ENCODE data around the gene BCL2L13. TPM values are rescaled to one million over a fixed set of nuclear protein-coding genes. Genes with fewer than 3 reads are reported as not detected.
A peak's percentile ranks its signal among the peaks of the same experiment; 100 is the strongest.
"Not testable (repeated sequence)": the region's sequence is repeated elsewhere in the genome, so short reads cannot be mapped to it uniquely, and the experiment has no call there.

BCL2L13 gene
- total RNA-seq, 2 experiments from 2014 or later: 8.1 to 10.0 TPM

DNA sequence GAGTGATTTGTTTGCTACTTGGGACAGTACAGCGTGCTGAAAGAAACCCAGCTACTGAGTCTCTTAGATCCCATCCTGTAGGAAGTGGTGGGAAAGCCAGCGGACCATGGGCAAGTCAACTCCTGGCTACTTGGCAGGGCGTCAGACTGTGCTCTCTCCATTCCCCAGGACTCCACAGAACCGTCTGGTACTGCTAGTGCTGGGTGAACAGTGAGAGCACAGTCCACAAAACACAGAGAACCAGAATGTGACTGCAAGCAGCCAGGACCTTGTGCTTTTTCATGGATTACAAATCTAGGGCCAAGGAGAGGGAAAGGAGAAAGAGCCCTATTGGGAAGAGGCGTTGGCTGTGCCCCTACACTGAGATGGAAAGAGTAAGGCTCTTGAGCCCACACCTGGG lies 125.5 kb downstream of the BCL2L13 start:
- peak overlapping the region; percentile 69 for H3K27ac Mint-ChIP-seq
- CTCF ChIA-PET: no interaction called here
- H3K4me1 Mint-ChIP-seq (ENCODE audit: low read depth): peaks cover 44% of the 10 kb centered on the region

GRCh38 chr22:17764852-17765251 lies 126.3 kb downstream of the BCL2L13 start:
- H3K36me3 Mint-ChIP-seq (ENCODE audit: low read depth); H3K36me3 ChIP-seq (ENCODE audit: insufficient read depth, low read length); DNase-seq; H3K27me3 ChIP-seq (ENCODE audit: control insufficient read depth in 1 of 2, insufficient read depth in 2 of 2, low read length in 2 of 2); H3K27me3 Mint-ChIP-seq; intact Hi-C loops (cut with DNase I, micrococcal nuclease); H3K4me3 Mint-ChIP-seq; H3K9me3 ChIP-seq (ENCODE audit: control insufficient read depth in 1 of 2, insufficient read depth in 1 of 2, low read length in 2 of 2); H3K27ac ChIP-seq (ENCODE audit: low read depth in 1 of 2, low read length in 2 of 2); H3K27ac Mint-ChIP-seq; H3K9me3 Mint-ChIP-seq; ATAC-seq (ENCODE audit: poor library complexity); H3K4me3 ChIP-seq (ENCODE audit: low read length): not testable (repeated sequence)
- POLR2A ChIA-PET: interaction anchor here (1.1 kb wide), 1 partner anchor 20 kb away, joined by 3 read pairs; no protein-coding TSS in a partner anchor
- H3K4me1 Mint-ChIP-seq (ENCODE audit: low read depth): peaks cover 48% of the 10 kb centered on the region
- CTCF ChIA-PET: interaction anchor here (1.2 to 1.8 kb wide), 2 partner anchors 13 to 20 kb away, joined by 5 to 6 read pairs; no protein-coding TSS in a partner anchor
- H3K4me1 ChIP-seq (ENCODE audit: insufficient read depth, low read length): peaks cover 40% of the 10 kb centered on the region

More for the DNA sequence above, 125.5 kb downstream of the BCL2L13 start:
- H3K9me3 ChIP-seq (ENCODE audit: control insufficient read depth in 1 of 2, insufficient read depth in 1 of 2, low read length in 2 of 2): no peaks in the 10 kb centered on the region
- H3K4me1 ChIP-seq (ENCODE audit: insufficient read depth, low read length): peaks cover 32% of the 10 kb centered on the region
- Mint-ChIP-seq H3K9me3 (no peaks in the 10 kb centered on the region), H3K36me3 (ENCODE audit: low read depth) (no peaks in the 10 kb centered on the region), H3K27me3 (no peaks in the 10 kb centered on the region), H3K4me3 (no peak overlapping the region)
- POLR2A ChIA-PET: no interaction called here
- intact Hi-C loops (cut with DNase I, micrococcal nuclease): no loop called here
- ATAC-seq (ENCODE audit: poor library complexity): no peak
- no peak for TF ChIP-seq CTCF (IDR thresholded peaks at IDR 0.05)
- no peaks in the 10 kb centered on the region for H3K27me3 ChIP-seq (ENCODE audit: control insufficient read depth in 1 of 2, insufficient read depth in 2 of 2, low read length in 2 of 2)
- H3K27ac ChIP-seq (ENCODE audit: low read depth in 1 of 2, low read length in 2 of 2): no peak overlapping the region
- H3K4me3 ChIP-seq (ENCODE audit: low read length): no peak overlapping the region
- peaks cover 3% of the 10 kb centered on the region for H3K36me3 ChIP-seq (ENCODE audit: insufficient read depth, low read length)
- no peak for DNase-seq

DNA sequence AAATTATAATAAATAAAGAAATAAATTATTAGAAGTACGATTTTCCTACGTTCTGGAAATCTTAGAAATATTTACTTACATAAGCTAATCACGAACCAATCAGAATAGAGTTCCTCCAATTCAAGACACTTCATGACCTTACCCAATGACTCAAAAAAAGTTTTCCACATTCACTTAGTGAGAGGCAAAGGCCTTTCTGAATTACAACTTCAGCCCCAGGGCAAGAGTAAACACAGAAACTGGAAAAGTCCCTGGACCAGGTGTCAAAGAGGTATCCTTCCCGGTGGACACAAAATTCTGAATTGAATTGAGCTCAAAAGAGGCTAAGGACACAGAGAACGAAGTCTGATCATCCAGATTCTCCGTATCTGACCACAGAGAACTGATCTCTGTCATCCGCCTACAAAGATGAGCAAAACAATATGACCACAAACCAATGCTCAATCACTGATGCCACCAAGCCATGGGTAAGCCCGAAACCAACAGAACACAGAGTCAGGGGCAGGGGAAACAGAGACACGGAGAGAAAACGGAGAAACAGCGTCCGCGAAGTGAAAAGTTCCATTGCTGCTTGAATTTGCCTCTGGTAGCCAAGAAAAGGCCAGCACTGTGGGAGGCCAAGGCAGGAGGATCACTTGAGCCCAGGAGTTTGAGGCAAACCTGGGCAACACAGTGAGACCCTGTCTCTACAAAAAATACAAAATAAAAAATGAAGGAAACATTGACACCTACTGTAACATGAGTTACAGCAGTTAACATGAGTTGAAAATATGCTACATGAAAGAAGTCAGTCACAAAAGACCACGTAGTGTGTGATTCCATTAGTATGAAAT lies 128.9 kb downstream of the BCL2L13 start:
- Histone ChIP-seq H3K27ac (ENCODE audit: low read depth in 1 of 2, low read length in 2 of 2) (peak overlapping the region in 1 of 2 donors; percentile 57), H3K9me3 (ENCODE audit: control insufficient read depth in 1 of 2, insufficient read depth in 1 of 2, low read length in 2 of 2) (no peaks in the 10 kb centered on the region), H3K4me1 (ENCODE audit: insufficient read depth, low read length) (peaks cover 59% of the 10 kb centered on the region), H3K4me3 (ENCODE audit: low read length) (peak overlapping the region; percentile 28), H3K27me3 (ENCODE audit: control insufficient read depth in 1 of 2, insufficient read depth in 2 of 2, low read length in 2 of 2) (no peaks in the 10 kb centered on the region), H3K36me3 (ENCODE audit: insufficient read depth, low read length) (peaks cover 14% of the 10 kb centered on the region)
- H3K36me3 Mint-ChIP-seq (ENCODE audit: low read depth): no peaks in the 10 kb centered on the region
- POLR2A ChIA-PET: interaction anchor here (0.6 to 2.0 kb wide), 4 partner anchors 10 to 310 kb away, joined by 3 to 7 read pairs (median 3); partner anchors contain the start of gene PEX26
- no peaks in the 10 kb centered on the region for H3K9me3 Mint-ChIP-seq
- peak overlapping the region; percentile 78 for H3K4me3 Mint-ChIP-seq
- ATAC-seq (ENCODE audit: poor library complexity) (peak; percentile 69), DNase-seq (peak in 7 of 14 experiments; percentile 24 to 77 (median 46))
- peaks cover 59% of the 10 kb centered on the region for H3K4me1 Mint-ChIP-seq (ENCODE audit: low read depth)
- H3K27me3 Mint-ChIP-seq: no peaks in the 10 kb centered on the region
- H3K27ac Mint-ChIP-seq: peak overlapping the region; percentile 86
- intact Hi-C loops (cut with DNase I, micrococcal nuclease): loop anchor here in 1 of 2 experiments (1.0 to 2.0 kb wide), 2 partner anchors 10 to 17 kb away; no protein-coding TSS in a partner anchor
- CTCF ChIA-PET: interaction anchor here (0.6 to 2.1 kb wide), 8 partner anchors 9 to 692 kb away, joined by 3 to 20 read pairs (median 3); no protein-coding TSS in a partner anchor
- TF ChIP-seq CTCF (IDR thresholded peaks at IDR 0.05): no peak

Data from CD4-positive, alpha-beta T cell (primary cell).